GM12874 (cell line): Measurements from ENCODE around the gene KCTD13.

ENCODE experiments used
- CTCF ChIP-seq: IDR thresholded peaks from 2 replicates; pipeline ENCODE4 v1.5.1; 2011; ENCODE audit warnings: low read depth, mild to moderate bottlenecking, control low read depth, low read length, moderate library complexity; ENCODE audit not compliant: insufficient read depth

Gene KCTD13

GRCh38 chr16:29958756-29959155 lies 32.7 kb upstream of the KCTD13 start:
- no peak for TF ChIP-seq CTCF

GRCh38 chr16:29951625-29952365 lies 25.8 kb upstream of the KCTD13 start:
- no peak for TF ChIP-seq CTCF

GRCh38 chr16:29950806-29951461 lies 24.9 kb upstream of the KCTD13 start:
- no peak for TF ChIP-seq CTCF

- TF ChIP-seq CTCF: no peak
Measured at GRCh38 chr16:29947897-29948296, 21.9 kb upstream of the KCTD13 start.

GRCh38 chr16:29943846-29944799 lies 18.1 kb upstream of the KCTD13 start:
- 0 out of 2 replicates have a peak, but pooled peaks have one; percentile 2 for TF ChIP-seq CTCF

GRCh38 chr16:29940656-29941055 lies 14.6 kb upstream of the KCTD13 start:
- TF ChIP-seq CTCF: no peak
